Measurements from ENCODE around the gene SPTBN1.
A peak's percentile ranks its signal among the peaks of the same experiment; 100 is the strongest.

The SPTBN1 gene

GRCh38 chr2:54657664-54658083 lies 201.5 kb downstream of the SPTBN1 start:
- DNase-seq (ENCODE audit: low read depth, low spot score) = peak; percentile 35
- H3K36me3 ChIP-seq (ENCODE audit: insufficient read depth, insufficient read length, low read length) = peaks cover 82% of the 10 kb centered on the region

GRCh38 chr2:54658564-54659071 lies 202.5 kb downstream of the SPTBN1 start:
- peaks cover 81% of the 10 kb centered on the region for H3K36me3 ChIP-seq (ENCODE audit: insufficient read depth, insufficient read length, low read length)

More at GRCh38 chr2:54657664-54658083, 201.5 kb downstream of the SPTBN1 start:
- Histone ChIP-seq H3K4me3 (ENCODE audit: insufficient read length, low read depth) (no peak overlapping the region), H3K4me1 (ENCODE audit: insufficient read depth, insufficient read length) (no peaks in the 10 kb centered on the region), H3K27me3 (ENCODE audit: insufficient read depth, insufficient read length) (no peaks in the 10 kb centered on the region), H3K9me3 (ENCODE audit: insufficient read depth, low read length) (no peaks in the 10 kb centered on the region), H3K9ac (ENCODE audit: insufficient read length, low read depth) (no peak overlapping the region)
- TF ChIP-seq ZNF274 (IDR thresholded peaks at IDR 0.05; ENCODE audit: low read depth, low read length) (no peak), SUZ12 (IDR thresholded peaks at IDR 0.05; ENCODE audit: extremely low read depth, insufficient read depth, insufficient read length) (no peak), YY1 (IDR thresholded peaks at IDR 0.05; ENCODE audit: insufficient read depth, insufficient read length) (no peak)

GRCh38 chr2:54659527-54659926 lies 203.4 kb downstream of the SPTBN1 start:
- TF ChIP-seq ZNF274 (IDR thresholded peaks at IDR 0.05; ENCODE audit: low read depth, low read length) (no peak), YY1 (IDR thresholded peaks at IDR 0.05; ENCODE audit: insufficient read depth, insufficient read length) (no peak), SUZ12 (IDR thresholded peaks at IDR 0.05; ENCODE audit: extremely low read depth, insufficient read depth, insufficient read length) (no peak)
- no peaks in the 10 kb centered on the region for H3K9me3 ChIP-seq (ENCODE audit: insufficient read depth, low read length)
- H3K4me1 ChIP-seq (ENCODE audit: insufficient read depth, insufficient read length) = no peaks in the 10 kb centered on the region
- no peak overlapping the region for H3K4me3 ChIP-seq (ENCODE audit: insufficient read length, low read depth)
- no peak overlapping the region for H3K9ac ChIP-seq (ENCODE audit: insufficient read length, low read depth)
- DNase-seq (ENCODE audit: low read depth, low spot score) = no peak
- no peaks in the 10 kb centered on the region for H3K27me3 ChIP-seq (ENCODE audit: insufficient read depth, insufficient read length)
- H3K36me3 ChIP-seq (ENCODE audit: insufficient read depth, insufficient read length, low read length) = peaks cover 82% of the 10 kb centered on the region

More at GRCh38 chr2:54658564-54659071, 202.5 kb downstream of the SPTBN1 start:
- DNase-seq (ENCODE audit: low read depth, low spot score) = no peak
- no peak overlapping the region for H3K4me3 ChIP-seq (ENCODE audit: insufficient read length, low read depth)
- no peaks in the 10 kb centered on the region for H3K4me1 ChIP-seq (ENCODE audit: insufficient read depth, insufficient read length)
- H3K9ac ChIP-seq (ENCODE audit: insufficient read length, low read depth) = no peak overlapping the region
- H3K27me3 ChIP-seq (ENCODE audit: insufficient read depth, insufficient read length) = no peaks in the 10 kb centered on the region
- TF ChIP-seq SUZ12 (IDR thresholded peaks at IDR 0.05; ENCODE audit: extremely low read depth, insufficient read depth, insufficient read length) = no peak
- TF ChIP-seq ZNF274 (IDR thresholded peaks at IDR 0.05; ENCODE audit: low read depth, low read length) = no peak
- no peak for TF ChIP-seq YY1 (IDR thresholded peaks at IDR 0.05; ENCODE audit: insufficient read depth, insufficient read length)
- no peaks in the 10 kb centered on the region for H3K9me3 ChIP-seq (ENCODE audit: insufficient read depth, low read length)

GRCh38 chr2:54660752-54661151 lies 204.6 kb downstream of the SPTBN1 start:
- Histone ChIP-seq H3K9me3 (ENCODE audit: insufficient read depth, low read length) (no peaks in the 10 kb centered on the region), H3K36me3 (ENCODE audit: insufficient read depth, insufficient read length, low read length) (peaks cover 78% of the 10 kb centered on the region), H3K4me3 (ENCODE audit: insufficient read length, low read depth) (no peak overlapping the region), H3K9ac (ENCODE audit: insufficient read length, low read depth) (no peak overlapping the region), H3K27me3 (ENCODE audit: insufficient read depth, insufficient read length) (no peaks in the 10 kb centered on the region), H3K4me1 (ENCODE audit: insufficient read depth, insufficient read length) (no peaks in the 10 kb centered on the region)
- TF ChIP-seq ZNF274 (IDR thresholded peaks at IDR 0.05; ENCODE audit: low read depth, low read length) (no peak), SUZ12 (IDR thresholded peaks at IDR 0.05; ENCODE audit: extremely low read depth, insufficient read depth, insufficient read length) (no peak), YY1 (IDR thresholded peaks at IDR 0.05; ENCODE audit: insufficient read depth, insufficient read length) (no peak)
- no peak for DNase-seq (ENCODE audit: low read depth, low spot score)

- TF ChIP-seq SUZ12 (IDR thresholded peaks at IDR 0.05; ENCODE audit: extremely low read depth, insufficient read depth, insufficient read length) = no peak
- TF ChIP-seq ZNF274 (IDR thresholded peaks at IDR 0.05; ENCODE audit: low read depth, low read length) = no peak
- no peak for TF ChIP-seq YY1 (IDR thresholded peaks at IDR 0.05; ENCODE audit: insufficient read depth, insufficient read length)
- H3K4me3 ChIP-seq (ENCODE audit: insufficient read length, low read depth) = no peak overlapping the region
- no peaks in the 10 kb centered on the region for H3K4me1 ChIP-seq (ENCODE audit: insufficient read depth, insufficient read length)
- no peak for DNase-seq (ENCODE audit: low read depth, low spot score)
- H3K27me3 ChIP-seq (ENCODE audit: insufficient read depth, insufficient read length) = no peaks in the 10 kb centered on the region
- H3K36me3 ChIP-seq (ENCODE audit: insufficient read depth, insufficient read length, low read length) = peaks cover 87% of the 10 kb centered on the region
- H3K9me3 ChIP-seq (ENCODE audit: insufficient read depth, low read length) = no peaks in the 10 kb centered on the region
- no peak overlapping the region for H3K9ac ChIP-seq (ENCODE audit: insufficient read length, low read depth)
These were observed 207.4 kb downstream of the SPTBN1 start for GRCh38 chr2:54663424-54664030.

- no peaks in the 10 kb centered on the region for H3K4me1 ChIP-seq (ENCODE audit: insufficient read depth, insufficient read length)
- H3K27me3 ChIP-seq (ENCODE audit: insufficient read depth, insufficient read length) = no peaks in the 10 kb centered on the region
- peaks cover 87% of the 10 kb centered on the region for H3K36me3 ChIP-seq (ENCODE audit: insufficient read depth, insufficient read length, low read length)
- H3K9ac ChIP-seq (ENCODE audit: insufficient read length, low read depth) = no peak overlapping the region
- no peaks in the 10 kb centered on the region for H3K9me3 ChIP-seq (ENCODE audit: insufficient read depth, low read length)
- TF ChIP-seq ZNF274 (IDR thresholded peaks at IDR 0.05; ENCODE audit: low read depth, low read length) (no peak), SUZ12 (IDR thresholded peaks at IDR 0.05; ENCODE audit: extremely low read depth, insufficient read depth, insufficient read length) (no peak), YY1 (IDR thresholded peaks at IDR 0.05; ENCODE audit: insufficient read depth, insufficient read length) (no peak)
- no peak overlapping the region for H3K4me3 ChIP-seq (ENCODE audit: insufficient read length, low read depth)
- no peak for DNase-seq (ENCODE audit: low read depth, low spot score)
These were observed 208.2 kb downstream of the SPTBN1 start for GRCh38 chr2:54664238-54664786.

- Histone ChIP-seq H3K4me3 (ENCODE audit: insufficient read length, low read depth) (no peak overlapping the region), H3K9ac (ENCODE audit: insufficient read length, low read depth) (no peak overlapping the region), H3K4me1 (ENCODE audit: insufficient read depth, insufficient read length) (no peaks in the 10 kb centered on the region), H3K27me3 (ENCODE audit: insufficient read depth, insufficient read length) (no peaks in the 10 kb centered on the region), H3K9me3 (ENCODE audit: insufficient read depth, low read length) (no peaks in the 10 kb centered on the region), H3K36me3 (ENCODE audit: insufficient read depth, insufficient read length, low read length) (peaks cover 82% of the 10 kb centered on the region)
- TF ChIP-seq YY1 (IDR thresholded peaks at IDR 0.05; ENCODE audit: insufficient read depth, insufficient read length) (no peak), ZNF274 (IDR thresholded peaks at IDR 0.05; ENCODE audit: low read depth, low read length) (no peak), SUZ12 (IDR thresholded peaks at IDR 0.05; ENCODE audit: extremely low read depth, insufficient read depth, insufficient read length) (no peak)
- peak; percentile 83 for DNase-seq (ENCODE audit: low read depth, low spot score)
These were observed 209.3 kb downstream of the SPTBN1 start for GRCh38 chr2:54665436-54665856.
